HG03066 (cell line): ENCODE results near the gene POLE.
A peak's percentile ranks its signal among the peaks of the same experiment; 100 is the strongest.
"Not testable (repeated sequence)": the region's sequence is repeated elsewhere in the genome, so short reads cannot be mapped to it uniquely, and the experiment has no call there.

ENCODE experiments used
- ATAC-seq: cut with Tn5 transposase; IDR thresholded peaks from one replicate; pipeline ENCODE4 v1.9.1; 2021; ENCODE audit warnings: low read depth; ENCODE audit not compliant: unreplicated experiment

POLE gene

GRCh38 chr12:132719141-132719953 lies 32.2 kb upstream of the POLE start:
- no peak for ATAC-seq

- no peak for ATAC-seq
These were observed 31.5 kb upstream of the POLE start for GRCh38 chr12:132718644-132719043.

GRCh38 chr12:132717531-132718387 lies 30.6 kb upstream of the POLE start:
- ATAC-seq, result no peak

- no peak for ATAC-seq
These were observed 29.9 kb upstream of the POLE start for GRCh38 chr12:132717011-132717410.

GRCh38 chr12:132716356-132716755 lies 29.2 kb upstream of the POLE start:
- no peak for ATAC-seq

- ATAC-seq, result no peak
These were observed 28.7 kb upstream of the POLE start for GRCh38 chr12:132715874-132716273.

- ATAC-seq, result no peak
These were observed 26.0 kb upstream of the POLE start for GRCh38 chr12:132713123-132713522.

- ATAC-seq, result peak; percentile 14
These were observed 24.1 kb upstream of the POLE start for GRCh38 chr12:132711080-132711843.

- ATAC-seq, result peak; percentile 79
These were observed 23.4 kb upstream of the POLE start, which contains the start of gene PGAM5 for GRCh38 chr12:132710405-132711079. Gene PGAM5, plus strand, starts transcription at chr12:132710842. Its CDS starts 35 bp downstream, at chr12:132710877.

- ATAC-seq, result peak; percentile 23
These were observed 22.9 kb upstream of the POLE start for GRCh38 chr12:132710043-132710404.

- no peak for ATAC-seq
These were observed 21.0 kb upstream of the POLE start for GRCh38 chr12:132708150-132708549.

GRCh38 chr12:132707241-132707640 lies 20.1 kb upstream of the POLE start:
- ATAC-seq, result no peak

- ATAC-seq, result no peak
These were observed 16.5 kb upstream of the POLE start for GRCh38 chr12:132703641-132704040.

GRCh38 chr12:132702640-132703039 lies 15.5 kb upstream of the POLE start:
- no peak for ATAC-seq

GRCh38 chr12:132700212-132700822 lies 13.2 kb upstream of the POLE start:
- no peak for ATAC-seq

GRCh38 chr12:132698341-132698740 lies 11.2 kb upstream of the POLE start:
- ATAC-seq, result no peak

- no peak for ATAC-seq
These were observed 8.3 kb upstream of the POLE start for GRCh38 chr12:132695431-132695830.

- not testable (repeated sequence) for ATAC-seq
These were observed 7.7 kb upstream of the POLE start for GRCh38 chr12:132694888-132695287.

- ATAC-seq, result not testable (repeated sequence)
These were observed 4.9 kb upstream of the POLE start for GRCh38 chr12:132692030-132692429.

- no peak for ATAC-seq
These were observed 3.0 kb upstream of the POLE start for GRCh38 chr12:132690112-132690511.
